GM21515 (cell line): ENCODE measurements around the gene CYB561D1.
"Not testable (repeated sequence)": the region's sequence is repeated elsewhere in the genome, so short reads cannot be mapped to it uniquely, and the experiment has no call there.

Experiments
- ATAC-seq: cut with Tn5 transposase; IDR thresholded peaks from one replicate; pipeline ENCODE4 v1.9.1; 2021; ENCODE audit not compliant: unreplicated experiment

Gene CYB561D1

GRCh38 chr1:109493805-109494539 is at the start of gene CYB561D1:
Gene CYB561D1 (plus strand): TSS chr1:109494094. CDS start chr1:109494140, 46 bp downstream.
- ATAC-seq, result peak; percentile 85

- ATAC-seq, result no peak
Observed at GRCh38 chr1:109444346-109444745, 49.5 kb upstream of the CYB561D1 start.

- not testable (repeated sequence) for ATAC-seq
Observed at GRCh38 chr1:109445949-109446695, 47.8 kb upstream of the CYB561D1 start.

GRCh38 chr1:109447524-109447923 is 46.4 kb upstream of the CYB561D1 start:
- no peak for ATAC-seq

GRCh38 chr1:109454497-109455133 is 39.3 kb upstream of the CYB561D1 start:
- no peak for ATAC-seq

- ATAC-seq, result no peak
Observed at GRCh38 chr1:109457819-109458218, 36.1 kb upstream of the CYB561D1 start.

GRCh38 chr1:109466125-109466451 is 27.8 kb upstream of the CYB561D1 start:
- ATAC-seq, result no peak

- ATAC-seq, result no peak
Observed at GRCh38 chr1:109466452-109467300, 27.2 kb upstream of the CYB561D1 start, which contains the start of gene SYPL2. Gene SYPL2 (plus strand): TSS chr1:109466546. CDS start chr1:109466844, 298 bp downstream.

- ATAC-seq, result no peak
Observed at GRCh38 chr1:109467301-109467777, 26.6 kb upstream of the CYB561D1 start.

- ATAC-seq, result no peak
Observed at GRCh38 chr1:109468061-109468460, 25.8 kb upstream of the CYB561D1 start.

- no peak for ATAC-seq
Observed at GRCh38 chr1:109468903-109469302, 25.0 kb upstream of the CYB561D1 start.

- no peak for ATAC-seq
Observed at GRCh38 chr1:109470245-109470644, 23.6 kb upstream of the CYB561D1 start.

GRCh38 chr1:109472779-109473178 is 21.1 kb upstream of the CYB561D1 start:
- ATAC-seq, result no peak

- not testable (repeated sequence) for ATAC-seq
Observed at GRCh38 chr1:109473284-109474057, 20.4 kb upstream of the CYB561D1 start.

GRCh38 chr1:109474697-109475096 is 19.2 kb upstream of the CYB561D1 start:
- ATAC-seq, result no peak

- ATAC-seq, result no peak
Observed at GRCh38 chr1:109475261-109475660, 18.6 kb upstream of the CYB561D1 start.

GRCh38 chr1:109476825-109477224 is 17.1 kb upstream of the CYB561D1 start:
- no peak for ATAC-seq

- no peak for ATAC-seq
Observed at GRCh38 chr1:109477821-109478220, 16.1 kb upstream of the CYB561D1 start.

GRCh38 chr1:109478806-109479205 is 15.1 kb upstream of the CYB561D1 start:
- ATAC-seq, result no peak

- ATAC-seq, result no peak
Observed at GRCh38 chr1:109479311-109479710, 14.6 kb upstream of the CYB561D1 start.
